SK-N-SH (cell line): ENCODE data around the gene LPCAT3. TPM values are rescaled to one million over a fixed set of nuclear protein-coding genes. Genes with fewer than 3 reads are reported as not detected.

Source experiments
- CTCF ChIP-seq: fragments of 200-600 bp; sonication (generic); IDR thresholded peaks from 2 replicates; pipeline ENCODE4 v1.6.1; 2017; ENCODE audit warnings: antibody characterized with exemption, mild to moderate bottlenecking, moderate library complexity
- EP300 ChIP-seq, 2 experiments: IDR thresholded peaks; 2 replicates each; pipeline versions ENCODE4 v1.4.0 to v1.6.1; 2012; ENCODE audit warnings: borderline replicate concordance in 1 of 2, low read depth in 1 of 2, low read length in 1 of 2
- FOXM1 ChIP-seq: IDR thresholded peaks from 2 replicates; pipeline ENCODE4 v1.4.0; 2012; ENCODE audit warnings: low read depth, mild to moderate bottlenecking
- GABPA ChIP-seq: IDR thresholded peaks from 2 replicates; pipeline ENCODE4 v1.4.0; 2012; ENCODE audit warnings: low read depth, mild to moderate bottlenecking
- IRF3 ChIP-seq: fragments of 150-350 bp; IDR thresholded peaks from 2 replicates; pipeline ENCODE4 v1.6.1; 2016; ENCODE audit warnings: mild to moderate bottlenecking, low read depth, low read length
- JUND ChIP-seq: IDR thresholded peaks from 2 replicates; pipeline ENCODE4 v1.4.0; 2012
- MXI1 ChIP-seq: IDR thresholded peaks from 2 replicates; pipeline ENCODE4 v1.6.1; 2012; ENCODE audit warnings: mild to moderate bottlenecking, low read depth, low read length, improper control_type of control experiment
- NRF1 ChIP-seq: IDR thresholded peaks from 2 replicates; pipeline ENCODE4 v1.6.1; 2012; ENCODE audit warnings: low read depth, mild to moderate bottlenecking, low read length
- PBX3 ChIP-seq: IDR thresholded peaks from 2 replicates; pipeline ENCODE4; 2012
- RAD21 ChIP-seq: IDR thresholded peaks from 2 replicates; pipeline ENCODE4 v1.6.1; 2012; ENCODE audit warnings: mild to moderate bottlenecking, low read length
- RCOR1 ChIP-seq: fragments of 150-350 bp; IDR thresholded peaks from 2 replicates; pipeline ENCODE4 v1.6.1; 2017; ENCODE audit warnings: antibody characterized with exemption, low read length
- REST ChIP-seq: IDR thresholded peaks from 2 replicates; pipeline ENCODE4 v1.6.1; 2012; ENCODE audit warnings: mild to moderate bottlenecking, low read depth, low read length, moderate library complexity
- RXRA ChIP-seq: IDR thresholded peaks from 2 replicates; pipeline ENCODE4 v1.4.0; 2012; ENCODE audit warnings: low read depth, mild to moderate bottlenecking, borderline replicate concordance
- SMC3 ChIP-seq: IDR thresholded peaks from 2 replicates; pipeline ENCODE4 v1.6.1; 2012; ENCODE audit warnings: low read depth, low read length, improper control_type of control experiment
- USF1 ChIP-seq: IDR thresholded peaks from 2 replicates; pipeline ENCODE4 v1.4.0; 2012; ENCODE audit warnings: low read depth, borderline replicate concordance
- YY1 ChIP-seq: IDR thresholded peaks from 2 replicates; pipeline ENCODE4 v1.4.0; 2012; ENCODE audit warnings: low read depth, mild to moderate bottlenecking
- ZBTB33 ChIP-seq: IDR thresholded peaks from 2 replicates; pipeline ENCODE4 v1.4.0; 2012; ENCODE audit warnings: low read depth, borderline replicate concordance
- polyA plus RNA-seq, 3 experiments: library from polyadenylated mRNA; depleted of rRNA; stranded (reverse); fragments of >200 nt; gene quantifications; 2 replicates each; pipeline ENCODE4 v1.2.3, GENCODE V29; 2012

The LPCAT3 gene
- polyA plus RNA-seq, 1 of the 3 experiments (the other 2 are of a cell fraction) = 23.8 TPM

- peak; percentile 76 for TF ChIP-seq CTCF
- 0 out of 2 replicates have a peak, but pooled peaks have one; percentile 33 for TF ChIP-seq YY1
- TF ChIP-seq REST = no peak
- no peak for TF ChIP-seq JUND
- peak; percentile 82 for TF ChIP-seq RAD21
- peak; percentile 54 for TF ChIP-seq MXI1
- TF ChIP-seq FOXM1 = no peak
- no peak for TF ChIP-seq RXRA
- peak; percentile 31; the same call in 1 of the 2 replicates for TF ChIP-seq RCOR1
- peak; percentile 84 for TF ChIP-seq SMC3
- no peak; the same call in 1 of the 2 replicates for TF ChIP-seq PBX3
- 0 out of 2 replicates have a peak, but pooled peaks have one; percentile 4 for TF ChIP-seq NRF1
- TF ChIP-seq EP300 (IDR thresholded peaks at IDR 0.05; ENCODE audit: borderline replicate concordance in 1 of 2, low read depth in 1 of 2, low read length in 1 of 2) = no peak
- peak; percentile 40; the same call in 1 of the 2 replicates for TF ChIP-seq GABPA
- TF ChIP-seq USF1 = no peak
- TF ChIP-seq IRF3 = no peak
- TF ChIP-seq ZBTB33 = no peak
Observed at GRCh38 chr12:6944381-6945186, 73.7 kb downstream of the LPCAT3 start (continued).
